HEK293 (cell line): ENCODE results near the gene ZNF154.

Experiments
- GFI1B ChIP-seq: fragments of 450-650 bp; formaldehyde crosslinking; IDR thresholded peaks from 2 replicates; pipeline ENCODE4 v1.5.1; 2016; ENCODE audit warnings: missing biosample characterization, missing genetic modification characterization
- GLI4 ChIP-seq: fragments of 450-650 bp; formaldehyde crosslinking; IDR thresholded peaks from 2 replicates; pipeline ENCODE4 v1.5.1; 2016; ENCODE audit warnings: missing biosample characterization, missing genetic modification characterization
- GLIS2 ChIP-seq: fragments of 450-650 bp; formaldehyde crosslinking; IDR thresholded peaks from 2 replicates; pipeline ENCODE4 v1.5.1; 2016; ENCODE audit warnings: missing biosample characterization, missing genetic modification characterization
- HOXA7 ChIP-seq: sonication (generic); formaldehyde crosslinking; IDR thresholded peaks from 2 replicates; pipeline ENCODE4 v1.8.1; 2022; ENCODE audit warnings: missing genetic modification reagents, borderline replicate concordance
- MEIS1 ChIP-seq: sonication (generic); formaldehyde crosslinking; IDR thresholded peaks from 2 replicates; pipeline ENCODE4 v1.8.1; 2022; ENCODE audit warnings: missing genetic modification reagents, mild to moderate bottlenecking, borderline replicate concordance
- PATZ1 ChIP-seq: fragments of 450-650 bp; formaldehyde crosslinking; IDR thresholded peaks from 2 replicates; pipeline ENCODE4 v1.5.1; 2016; ENCODE audit warnings: missing biosample characterization, missing genetic modification characterization
- PBX3 ChIP-seq: sonication (generic); formaldehyde crosslinking; IDR thresholded peaks from 2 replicates; pipeline ENCODE4 v1.8.1; 2022; ENCODE audit warnings: mild to moderate bottlenecking, moderate library complexity, missing genetic modification reagents
- PRDM4 ChIP-seq: fragments of 450-650 bp; formaldehyde crosslinking; IDR thresholded peaks from 2 replicates; pipeline ENCODE4 v1.5.1; 2017; ENCODE audit warnings: missing biosample characterization, missing genetic modification characterization
- SALL2 ChIP-seq: fragments of 450-650 bp; formaldehyde crosslinking; IDR thresholded peaks from 2 replicates; pipeline ENCODE4 v1.5.0; 2017; ENCODE audit warnings: missing biosample characterization, mild to moderate bottlenecking, missing genetic modification characterization, borderline replicate concordance
- SCRT1 ChIP-seq: fragments of 450-650 bp; formaldehyde crosslinking; IDR thresholded peaks from 2 replicates; pipeline ENCODE4 v1.5.1; 2016; ENCODE audit warnings: missing biosample characterization, missing genetic modification characterization, borderline replicate concordance
- WT1 ChIP-seq: fragments of 450-650 bp; formaldehyde crosslinking; IDR thresholded peaks from 2 replicates; pipeline ENCODE4 v1.5.1; 2016; ENCODE audit warnings: missing biosample characterization, missing genetic modification characterization
- ZBTB17 ChIP-seq: fragments of 450-650 bp; formaldehyde crosslinking; IDR thresholded peaks from 2 replicates; pipeline ENCODE4 v1.5.1; 2016; ENCODE audit warnings: missing biosample characterization, missing genetic modification characterization
- ZBTB6 ChIP-seq: fragments of 450-650 bp; formaldehyde crosslinking; IDR thresholded peaks from 2 replicates; pipeline ENCODE4 v1.5.1; 2017; ENCODE audit warnings: missing biosample characterization, missing genetic modification characterization
- ZFHX2 ChIP-seq: fragments of 450-650 bp; formaldehyde crosslinking; conservative IDR thresholded peaks from 2 replicates; pipeline ENCODE4 v1.5.1; 2016; ENCODE audit warnings: missing biosample characterization, missing genetic modification characterization
- ZFP69B ChIP-seq: fragments of 450-650 bp; formaldehyde crosslinking; IDR thresholded peaks from 2 replicates; pipeline ENCODE4 v1.5.1; 2016; ENCODE audit warnings: missing biosample characterization, missing genetic modification characterization
- ZIC2 ChIP-seq: fragments of 450-650 bp; formaldehyde crosslinking; IDR thresholded peaks from 2 replicates; pipeline ENCODE4 v1.5.1; 2016; ENCODE audit warnings: missing biosample characterization, missing genetic modification characterization
- ZNF138 ChIP-seq: fragments of 450-650 bp; formaldehyde crosslinking; IDR thresholded peaks from 2 replicates; pipeline ENCODE4 v1.5.1; 2016; ENCODE audit warnings: missing biosample characterization, missing genetic modification characterization, borderline replicate concordance
- ZNF214 ChIP-seq: fragments of 450-650 bp; formaldehyde crosslinking; IDR thresholded peaks from 2 replicates; pipeline ENCODE4 v1.5.1; 2017; ENCODE audit warnings: missing biosample characterization, mild to moderate bottlenecking, missing genetic modification characterization, borderline replicate concordance
- ZNF398 ChIP-seq: fragments of 450-650 bp; formaldehyde crosslinking; IDR thresholded peaks from 2 replicates; pipeline ENCODE4 v1.5.1; 2017; ENCODE audit warnings: missing biosample characterization, missing genetic modification characterization
- ZNF555 ChIP-seq: fragments of 450-650 bp; formaldehyde crosslinking; conservative IDR thresholded peaks from 2 replicates; pipeline ENCODE4 v1.5.1; 2017; ENCODE audit warnings: missing biosample characterization, mild to moderate bottlenecking, missing genetic modification characterization, inconsistent platforms
- ZNF600 ChIP-seq: fragments of 450-650 bp; formaldehyde crosslinking; IDR thresholded peaks from 2 replicates; pipeline ENCODE4 v1.5.1; 2016; ENCODE audit warnings: missing biosample characterization, missing genetic modification characterization
- ZNF664 ChIP-seq: fragments of 450-650 bp; formaldehyde crosslinking; IDR thresholded peaks from 2 replicates; pipeline ENCODE4 v1.5.1; 2016; ENCODE audit warnings: missing biosample characterization, missing genetic modification characterization
- ZNF768 ChIP-seq: fragments of 450-650 bp; formaldehyde crosslinking; IDR thresholded peaks from 2 replicates; pipeline ENCODE4 v1.5.1; 2018; ENCODE audit warnings: missing biosample characterization, mild to moderate bottlenecking, missing genetic modification characterization
- ZNF791 ChIP-seq: fragments of 450-650 bp; formaldehyde crosslinking; IDR thresholded peaks from 2 replicates; pipeline ENCODE4 v1.5.1; 2016; ENCODE audit warnings: missing biosample characterization, missing genetic modification characterization
- ZSCAN16 ChIP-seq: fragments of 450-650 bp; formaldehyde crosslinking; IDR thresholded peaks from 2 replicates; pipeline ENCODE4 v1.5.1; 2016; ENCODE audit warnings: missing biosample characterization, missing genetic modification characterization
- ZSCAN4 ChIP-seq: fragments of 450-650 bp; formaldehyde crosslinking; IDR thresholded peaks from 2 replicates; pipeline ENCODE4 v1.5.1; 2017; ENCODE audit warnings: missing biosample characterization, missing genetic modification characterization

Gene ZNF154

GRCh38 chr19:57746580-57747471, 37.8 kb upstream of the ZNF154 start, which contains the start of gene ZNF776 (continued):
- no peak for TF ChIP-seq ZNF398 (tag by site-specific recombination)
- no peak for TF ChIP-seq PRDM4 (tag by site-specific recombination)
- TF ChIP-seq PBX3 (CRISPR knock-in tag) = peak; percentile 95
- TF ChIP-seq ZSCAN4 = no peak
- TF ChIP-seq ZNF600 (tag by site-specific recombination) = no peak
- no peak for TF ChIP-seq ZNF214 (tag by site-specific recombination)
- no peak for TF ChIP-seq ZNF555 (tag by site-specific recombination)
- TF ChIP-seq GLIS2 (tag by site-specific recombination) = no peak
- no peak for TF ChIP-seq ZFP69B (tag by site-specific recombination)
- no peak for TF ChIP-seq SALL2 (tag by site-specific recombination)
- TF ChIP-seq ZBTB6 (tag by site-specific recombination) = no peak
- TF ChIP-seq SCRT1 (tag by site-specific recombination) = no peak
- TF ChIP-seq ZNF138 (tag by site-specific recombination) = no peak
- TF ChIP-seq GLI4 (tag by site-specific recombination) = 0 out of 2 replicates have a peak, but pooled peaks have one; percentile 50
- no peak for TF ChIP-seq ZNF664 (tag by site-specific recombination)
- TF ChIP-seq PATZ1 (tag by site-specific recombination) = peak; percentile 70
- 0 out of 2 replicates have a peak, but pooled peaks have one; percentile 10 for TF ChIP-seq ZBTB17
- no peak for TF ChIP-seq HOXA7 (CRISPR knock-in tag)
- peak; percentile 22 for TF ChIP-seq ZFHX2 (tag by site-specific recombination)
- TF ChIP-seq ZIC2 (tag by site-specific recombination) = no peak
- no peak for TF ChIP-seq MEIS1 (CRISPR knock-in tag)
- TF ChIP-seq ZNF768 (tag by site-specific recombination) = no peak
- TF ChIP-seq ZSCAN16 = no peak
- no peak for TF ChIP-seq WT1 (tag by site-specific recombination)
- TF ChIP-seq ZNF791 = no peak
- no peak for TF ChIP-seq GFI1B (tag by site-specific recombination)
